Iris pigment epithelial cell (primary cell): ENCODE measurements around the gene PTPRD.

ENCODE experiments used
- DNase-seq: peaks from one replicate; pipeline ENCODE4 v3.0.0-alpha.2; 2011; ENCODE audit warnings: low read depth

PTPRD gene

GRCh38 chr9:8772302-8772701 is 1840.5 kb downstream of the PTPRD start:
- DNase-seq = no peak

- no peak for DNase-seq
Measured at GRCh38 chr9:8769153-8769552, 1843.6 kb downstream of the PTPRD start.

DNA sequence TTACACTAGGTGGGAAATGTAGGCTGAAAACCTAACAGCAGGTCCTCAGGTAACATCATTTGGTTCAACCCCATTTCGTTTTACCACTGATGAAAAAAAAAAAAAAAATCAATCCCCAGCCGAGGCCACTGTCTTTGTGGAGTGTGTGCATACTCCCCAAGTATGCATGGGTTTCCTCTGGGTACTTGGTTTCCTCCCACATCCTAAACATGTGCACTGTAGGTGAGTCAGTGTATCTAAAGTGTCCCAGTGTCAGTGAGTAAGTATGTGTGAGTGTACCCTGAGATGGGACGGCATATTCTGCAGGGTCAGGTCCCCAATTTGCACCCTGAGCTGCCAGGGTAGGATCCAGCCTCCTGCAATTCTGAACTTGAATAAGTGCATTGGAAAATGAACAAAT is 1846.7 kb downstream of the PTPRD start:
- no peak for DNase-seq

- no peak for DNase-seq
Measured at GRCh38 chr9:8764051-8764450, 1848.8 kb downstream of the PTPRD start.

DNA sequence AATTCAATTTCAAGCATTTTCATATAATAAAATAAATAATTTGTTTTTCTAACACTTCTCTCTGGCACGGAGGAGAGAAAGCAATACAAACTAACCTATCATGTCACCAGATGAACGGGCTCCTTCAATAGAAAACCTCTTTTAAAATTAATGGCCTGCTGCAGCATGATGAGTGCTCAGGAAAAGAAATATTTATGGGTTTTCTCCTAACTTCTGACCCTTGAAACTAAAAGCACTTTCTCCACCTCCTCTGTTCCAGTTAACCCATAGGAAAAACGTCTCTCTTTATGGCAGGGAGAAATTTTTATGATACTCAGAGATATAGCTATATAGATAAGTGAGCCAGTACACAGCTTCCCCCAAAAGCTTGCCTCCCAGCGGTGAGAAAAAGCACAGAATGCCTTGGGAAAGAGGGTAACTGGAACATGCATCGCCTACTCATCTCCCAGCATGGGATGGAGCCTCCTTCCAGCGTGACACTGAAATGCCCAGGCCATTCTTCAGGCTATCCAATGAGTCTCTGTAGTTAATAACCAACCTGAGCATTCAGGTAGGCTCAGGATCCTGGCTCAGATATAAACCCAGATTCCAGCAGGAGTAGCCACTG is 1850.2 kb downstream of the PTPRD start:
- DNase-seq = no peak

DNA sequence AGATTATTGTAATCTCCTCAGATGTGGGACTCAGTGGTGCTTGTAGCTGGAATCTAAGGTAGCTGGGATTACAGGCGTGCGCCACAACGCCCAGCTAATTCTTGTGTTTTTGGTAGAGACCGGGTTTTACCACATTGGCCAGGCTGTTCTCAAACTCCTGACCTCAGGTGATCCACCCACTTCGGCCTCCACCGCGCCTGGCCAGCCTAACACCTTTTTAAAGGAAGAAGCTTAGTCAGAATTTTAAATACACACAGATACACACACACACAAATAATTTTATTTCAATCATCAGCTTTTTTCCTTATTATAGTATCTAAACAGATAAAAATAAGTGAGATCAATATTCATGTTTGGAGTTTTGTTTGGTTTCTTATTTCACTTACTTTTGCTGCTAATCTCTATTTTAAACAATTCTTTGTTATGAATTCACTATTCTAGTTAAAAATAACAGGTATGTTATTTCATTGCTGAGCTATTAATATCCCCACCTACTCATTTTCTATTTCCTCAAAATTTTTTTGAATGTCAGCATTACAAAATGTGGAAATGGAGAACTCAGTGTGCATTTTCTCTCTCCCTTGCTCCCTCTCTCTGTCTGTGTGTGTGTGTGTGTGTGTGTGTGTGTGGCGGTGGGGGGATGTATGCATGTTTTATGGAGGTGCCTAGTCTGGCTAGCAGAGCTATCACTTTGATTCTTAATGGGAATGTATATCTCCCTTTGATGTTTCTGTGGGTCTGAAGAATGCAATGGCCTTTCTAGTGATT is 1852.6 kb downstream of the PTPRD start:
- no peak for DNase-seq

DNA sequence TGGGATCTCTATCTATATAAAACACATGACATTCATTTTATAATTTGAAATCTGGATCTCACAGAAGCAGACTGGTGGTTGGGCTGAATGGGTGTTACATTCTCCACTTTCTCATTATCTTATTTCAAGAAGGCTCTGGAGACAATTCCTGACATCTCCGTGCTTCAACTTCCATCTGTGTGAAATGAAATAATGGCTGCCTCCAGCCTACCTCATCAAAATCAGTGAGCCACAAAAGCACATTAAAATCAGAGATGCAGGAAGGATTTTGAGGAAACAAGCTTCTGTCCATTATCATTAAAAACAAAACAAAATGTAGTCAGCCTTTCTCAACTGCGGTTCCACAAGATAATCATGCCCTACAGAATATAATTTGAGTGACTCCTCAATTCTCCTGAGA is 1854.9 kb downstream of the PTPRD start:
- DNase-seq = no peak

- no peak for DNase-seq
Measured at GRCh38 chr9:8754751-8755150, 1858.1 kb downstream of the PTPRD start.

GRCh38 chr9:8751406-8751930 is 1861.3 kb downstream of the PTPRD start:
- DNase-seq = no peak

GRCh38 chr9:8750639-8751051 is 1862.2 kb downstream of the PTPRD start:
- no peak for DNase-seq

DNA sequence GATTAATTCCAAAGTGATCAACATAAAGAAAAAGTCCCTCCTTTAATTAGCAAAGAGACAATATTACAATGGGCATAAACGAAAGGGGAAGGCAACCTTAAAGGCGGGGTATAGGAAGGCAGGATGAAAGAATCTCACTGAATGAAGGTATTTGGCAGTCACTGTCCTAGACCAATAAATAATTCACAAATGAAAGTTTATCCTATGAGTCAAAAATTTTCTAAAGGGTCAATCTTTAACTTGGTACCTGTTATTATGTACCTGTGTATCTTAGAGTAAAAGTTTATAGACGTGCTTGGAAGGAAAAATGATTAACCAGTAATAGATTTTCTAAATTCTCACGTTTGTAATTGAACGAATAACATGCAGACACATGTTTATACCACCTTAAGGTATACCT is 1867.5 kb downstream of the PTPRD start:
- no peak for DNase-seq

- DNase-seq = no peak
Measured at GRCh38 chr9:8738945-8739344, 1873.9 kb downstream of the PTPRD start.

DNA sequence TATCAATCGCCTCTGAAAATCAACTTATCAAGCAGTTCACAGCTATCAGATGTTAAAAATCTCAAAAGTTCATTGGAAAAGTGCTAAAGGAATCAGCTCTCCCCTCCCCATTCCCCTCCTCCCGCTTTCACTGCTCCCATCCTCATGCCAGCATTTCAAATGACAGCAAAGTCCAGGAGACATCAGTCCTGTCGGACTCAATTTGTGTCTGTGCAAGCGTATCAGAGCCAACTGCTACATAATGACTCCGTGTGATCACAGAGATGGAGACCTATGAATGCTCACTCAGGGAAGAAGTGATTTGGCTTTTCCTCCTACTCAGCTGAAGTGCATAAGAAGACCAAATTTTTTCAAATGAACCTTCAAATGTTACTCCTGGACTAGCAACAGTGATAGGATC is 1876.0 kb downstream of the PTPRD start:
- no peak for DNase-seq

- no peak for DNase-seq
Measured at GRCh38 chr9:8734760-8735159, 1878.0 kb downstream of the PTPRD start.

GRCh38 chr9:8733131-8733954 is 1879.5 kb downstream of the PTPRD start:
- peak; percentile 1 for DNase-seq

DNA sequence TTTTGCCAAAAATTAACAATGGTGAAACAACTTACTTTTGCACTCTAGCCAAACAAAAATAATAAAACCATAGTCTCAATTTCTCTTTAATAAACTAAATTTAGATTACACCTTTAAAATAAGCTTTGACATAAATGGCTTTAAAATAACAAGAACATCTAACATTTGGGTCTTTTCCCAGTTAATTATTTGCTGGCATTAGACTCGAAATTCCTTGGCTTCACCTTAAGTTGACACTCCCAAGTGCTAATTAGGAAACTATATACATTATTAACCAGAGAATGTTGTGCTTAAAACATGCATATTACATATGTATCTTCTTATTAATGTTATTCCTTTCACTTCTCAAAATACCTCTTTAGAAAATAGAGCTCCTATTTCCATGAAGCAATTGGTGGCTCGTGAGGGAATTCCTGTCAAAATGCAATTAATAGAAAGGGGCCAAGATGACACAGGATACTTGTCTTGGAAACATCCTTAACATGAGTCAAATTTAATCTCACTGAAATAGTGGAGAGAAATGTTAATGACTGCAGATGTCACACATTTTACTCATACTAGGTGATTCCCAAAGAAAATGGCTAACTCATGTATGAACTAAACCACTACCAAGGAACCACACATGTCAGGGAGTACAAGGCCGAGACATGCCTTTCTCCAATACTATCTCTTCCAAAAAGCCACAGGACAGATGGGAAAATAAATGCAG is 1880.3 kb downstream of the PTPRD start:
- no peak for DNase-seq

DNA sequence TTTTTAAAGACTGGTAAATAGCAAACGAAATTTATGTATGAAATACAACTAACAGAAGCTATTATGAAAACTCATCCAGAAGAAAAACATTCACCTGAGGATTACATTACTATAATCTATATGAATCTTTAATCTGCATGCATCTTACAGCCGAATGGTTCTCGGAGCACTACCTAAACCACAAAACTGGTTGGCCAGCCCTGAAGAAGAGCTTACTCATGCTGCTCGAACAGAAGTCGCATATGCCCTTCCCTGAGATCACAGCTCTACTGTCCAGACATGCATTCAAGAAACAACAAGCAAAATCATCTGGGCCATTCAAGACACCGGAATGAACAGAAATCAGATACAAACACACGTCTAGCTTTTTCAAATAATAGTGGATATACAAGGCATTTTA is 1882.2 kb downstream of the PTPRD start:
- no peak for DNase-seq

DNA sequence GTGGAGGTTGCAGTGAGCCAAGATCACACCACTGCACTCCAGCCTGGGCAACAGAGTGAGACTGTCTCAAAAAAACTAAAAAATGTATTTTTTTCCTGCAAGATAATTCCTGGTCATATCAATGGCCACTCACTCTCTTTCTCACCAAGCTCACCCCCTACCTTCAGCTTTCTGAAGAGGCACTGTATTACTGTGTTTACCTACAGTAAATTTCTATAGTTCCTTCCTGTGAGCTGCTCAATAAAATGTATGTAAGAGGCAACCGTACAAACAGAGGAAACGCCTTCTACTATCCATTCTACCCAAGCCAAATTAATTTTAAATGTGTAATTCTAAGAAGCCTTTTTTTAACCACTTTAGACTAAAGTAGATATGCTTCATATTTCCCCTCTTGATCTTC is 1883.9 kb downstream of the PTPRD start:
- no peak for DNase-seq

GRCh38 chr9:8727191-8727590 is 1885.6 kb downstream of the PTPRD start:
- DNase-seq = no peak

GRCh38 chr9:8726692-8727091 is 1886.1 kb downstream of the PTPRD start:
- DNase-seq = no peak

DNA sequence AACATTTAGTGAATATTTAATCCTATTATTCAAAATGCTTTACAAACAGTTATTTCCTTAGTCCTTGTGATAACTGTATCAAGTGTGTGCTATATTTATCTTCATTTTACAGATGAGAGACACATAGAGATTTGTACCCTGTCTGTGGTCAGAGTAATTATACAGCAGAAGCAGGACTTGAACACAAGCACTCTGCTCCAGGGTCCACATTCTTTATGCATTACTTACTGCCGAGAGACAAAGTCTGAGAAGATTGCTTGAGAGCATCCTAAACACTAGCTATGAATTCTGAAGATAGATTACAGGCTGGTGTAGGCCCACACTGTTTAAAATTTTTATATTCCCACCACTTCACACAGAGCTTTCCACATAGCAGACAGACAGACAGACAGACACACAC is 1887.2 kb downstream of the PTPRD start:
- DNase-seq = no peak
